ENCODE measurements around the gene CAPZA2.
A peak's percentile ranks its signal among the peaks of the same experiment; 100 is the strongest.
"Not testable (repeated sequence)": the region's sequence is repeated elsewhere in the genome, so short reads cannot be mapped to it uniquely, and the experiment has no call there.

Gene CAPZA2

DNA sequence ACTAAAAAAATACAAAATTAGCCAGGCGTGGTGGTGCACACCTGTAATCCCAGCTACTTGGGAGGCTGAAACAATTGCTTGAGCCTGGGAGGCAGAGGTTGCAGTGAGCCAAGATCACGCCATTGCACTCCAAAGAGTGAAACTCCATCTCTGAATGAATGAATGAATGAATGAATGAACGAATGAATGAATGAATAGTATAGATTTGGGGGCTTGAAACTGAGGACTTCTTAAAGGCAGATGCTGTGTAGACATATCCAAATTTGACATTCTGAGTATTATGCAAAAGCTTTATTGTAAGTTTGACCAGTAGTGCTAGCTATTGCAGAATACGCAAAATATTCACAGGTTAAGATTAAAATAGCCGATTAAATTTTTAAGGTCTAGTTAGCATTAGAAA is 60.2 kb downstream of the CAPZA2 start:
- DNase-seq = no peak

- DNase-seq = no peak
Observed at GRCh38 chr7:116924741-116925140, 62.4 kb downstream of the CAPZA2 start.

- no peak for DNase-seq
Observed at GRCh38 chr7:116929021-116929420, 66.6 kb downstream of the CAPZA2 start.

DNA sequence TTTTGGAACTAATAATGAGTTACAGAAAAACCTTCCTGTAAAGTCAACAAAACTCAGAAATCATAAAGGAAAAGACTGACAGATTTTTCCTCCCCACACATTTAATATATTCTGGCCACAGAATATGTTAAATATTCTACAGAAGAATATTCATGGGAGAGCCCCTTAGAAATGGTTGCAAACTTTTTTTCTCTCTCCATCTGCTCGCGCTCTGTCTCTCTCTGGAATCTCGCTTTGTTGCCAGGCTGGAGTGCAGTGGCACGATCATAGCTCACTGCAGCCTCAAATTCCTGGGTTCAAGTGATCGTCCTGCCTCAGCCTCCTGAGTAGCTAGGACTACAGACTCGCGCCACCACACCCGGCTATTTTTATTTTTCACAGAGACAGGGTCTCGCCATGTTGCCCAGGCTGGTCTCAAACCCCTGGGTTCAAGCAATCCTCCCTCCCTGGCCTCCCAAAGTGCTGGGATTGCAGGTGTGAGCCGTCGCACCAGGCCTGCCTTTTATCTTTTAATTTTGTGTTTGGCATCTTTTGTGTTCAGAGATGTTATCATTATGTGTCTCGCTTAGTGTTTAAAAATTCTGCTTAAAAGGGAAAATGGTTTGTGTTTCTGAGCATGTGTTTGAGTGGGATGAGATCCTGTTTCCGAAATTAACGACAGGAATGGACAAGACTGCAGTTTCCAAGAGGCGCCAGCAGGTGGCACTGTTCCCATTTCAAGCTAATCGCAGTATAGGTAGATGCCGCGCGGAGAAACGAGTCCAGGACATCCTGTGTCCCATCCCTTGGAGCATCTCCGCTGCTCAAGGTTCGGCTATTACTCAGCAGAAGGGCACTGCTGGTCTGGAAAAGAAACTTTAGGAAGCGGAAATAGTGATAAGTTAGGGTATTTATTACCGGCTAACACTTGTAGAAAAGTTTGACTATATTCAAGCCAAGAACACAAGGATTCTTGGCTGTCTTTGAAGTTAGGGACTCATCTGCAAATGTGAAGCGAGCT is 67.8 kb downstream of the CAPZA2 start:
- peak; percentile 73 for DNase-seq

GRCh38 chr7:116932566-116932965 is 70.2 kb downstream of the CAPZA2 start:
- DNase-seq = no peak

DNA sequence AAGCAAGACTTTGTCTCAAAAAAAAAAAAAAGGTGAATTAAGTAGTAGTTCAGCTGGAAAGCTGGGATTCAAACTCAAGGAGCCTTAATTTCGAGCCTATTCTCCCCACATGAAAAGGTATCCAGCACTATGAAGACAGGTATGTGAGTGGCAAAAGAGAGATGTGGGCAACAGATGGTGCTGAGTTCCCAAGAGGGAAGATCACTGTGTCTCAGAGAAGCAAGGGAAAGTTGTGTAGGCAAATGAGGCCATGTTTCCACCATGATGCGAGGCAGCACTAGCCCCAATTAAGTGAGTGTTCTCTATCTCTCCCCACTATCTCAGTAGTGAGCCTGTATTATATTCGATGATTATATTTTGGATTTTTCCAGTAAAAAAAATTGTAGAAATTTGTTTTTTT is 71.1 kb downstream of the CAPZA2 start:
- DNase-seq = no peak

DNA sequence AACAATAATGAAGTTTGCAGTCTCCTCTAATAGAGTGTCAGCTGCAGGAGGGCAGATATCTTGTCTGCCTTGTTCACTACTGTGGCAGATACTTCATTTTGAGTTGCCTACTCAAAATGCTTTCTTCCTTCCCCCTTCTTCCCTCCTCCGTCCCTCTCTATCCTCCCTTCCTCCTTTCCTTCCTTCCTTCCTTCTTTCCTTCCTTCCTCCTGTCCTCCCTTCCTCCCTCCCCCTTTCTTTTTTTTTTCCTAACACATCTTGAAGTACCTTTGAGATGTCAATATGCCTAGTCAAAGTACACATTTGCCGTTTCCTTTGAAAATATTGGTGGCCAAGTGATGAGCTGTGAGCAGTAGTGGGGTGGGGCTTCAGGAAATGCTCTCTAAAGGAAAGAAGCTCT is 72.2 kb downstream of the CAPZA2 start:
- no peak for DNase-seq

DNA sequence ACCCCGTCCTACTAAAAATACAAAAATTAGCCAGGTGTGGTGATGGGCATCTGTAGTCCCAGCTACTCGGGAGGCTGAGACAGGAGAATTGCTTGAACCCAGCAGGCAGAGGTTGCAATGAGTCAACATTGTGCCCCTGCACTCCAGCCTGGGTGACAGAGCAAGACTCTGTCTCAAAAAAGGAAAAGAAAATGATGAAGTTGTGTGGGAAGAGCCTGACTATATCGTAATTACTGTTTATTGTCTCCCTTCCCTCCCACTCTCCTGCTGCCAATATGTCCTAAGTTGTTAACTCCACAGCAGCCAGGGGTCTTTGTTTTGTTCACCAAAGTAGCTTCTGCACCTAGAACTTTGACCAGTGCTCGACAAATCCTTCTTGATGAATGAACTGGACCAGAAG is 74.5 kb downstream of the CAPZA2 start:
- not testable (repeated sequence) for DNase-seq

DNA sequence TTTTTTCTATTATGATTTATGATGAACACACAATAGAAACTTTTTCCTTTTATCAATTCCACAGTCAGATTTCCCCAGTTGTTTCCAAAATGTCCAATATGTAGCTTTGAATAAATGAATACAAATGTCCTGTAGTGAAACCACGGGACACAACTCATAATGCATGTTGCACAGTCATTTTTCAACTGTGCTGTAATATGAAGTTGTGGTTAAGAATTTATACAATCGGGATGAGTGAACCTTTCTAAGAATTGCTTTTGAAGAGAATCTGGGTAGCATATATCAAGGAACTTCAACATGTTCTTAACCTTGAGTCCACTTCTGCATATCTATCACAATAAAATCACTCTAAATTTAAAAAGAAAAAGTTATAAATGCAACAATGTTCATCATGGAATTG is 76.3 kb downstream of the CAPZA2 start:
- no peak for DNase-seq

GRCh38 chr7:116940689-116941370 is 78.4 kb downstream of the CAPZA2 start:
- no peak for DNase-seq

GRCh38 chr7:116942504-116942903 is 80.1 kb downstream of the CAPZA2 start:
- no peak for DNase-seq

DNA sequence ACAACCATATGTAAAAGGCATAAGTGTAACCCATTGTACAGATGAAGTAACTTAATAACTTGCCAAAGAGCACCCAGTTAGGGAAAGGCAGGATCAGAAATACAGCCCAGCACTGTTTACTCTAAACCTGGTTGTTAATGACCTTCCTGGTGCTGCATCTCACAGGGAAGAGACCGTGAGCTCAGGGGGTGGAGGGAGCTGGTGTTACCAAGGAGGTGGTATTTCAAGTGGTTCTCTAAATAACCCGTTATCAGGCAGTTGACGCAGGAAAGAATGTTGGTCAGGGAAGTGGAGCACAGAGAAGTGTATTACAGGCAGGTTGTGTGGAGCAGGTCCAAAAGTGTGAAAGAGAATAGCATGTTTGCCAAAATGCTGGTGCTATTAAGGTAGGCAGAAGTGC is 86.5 kb downstream of the CAPZA2 start:
- DNase-seq = no peak

DNA sequence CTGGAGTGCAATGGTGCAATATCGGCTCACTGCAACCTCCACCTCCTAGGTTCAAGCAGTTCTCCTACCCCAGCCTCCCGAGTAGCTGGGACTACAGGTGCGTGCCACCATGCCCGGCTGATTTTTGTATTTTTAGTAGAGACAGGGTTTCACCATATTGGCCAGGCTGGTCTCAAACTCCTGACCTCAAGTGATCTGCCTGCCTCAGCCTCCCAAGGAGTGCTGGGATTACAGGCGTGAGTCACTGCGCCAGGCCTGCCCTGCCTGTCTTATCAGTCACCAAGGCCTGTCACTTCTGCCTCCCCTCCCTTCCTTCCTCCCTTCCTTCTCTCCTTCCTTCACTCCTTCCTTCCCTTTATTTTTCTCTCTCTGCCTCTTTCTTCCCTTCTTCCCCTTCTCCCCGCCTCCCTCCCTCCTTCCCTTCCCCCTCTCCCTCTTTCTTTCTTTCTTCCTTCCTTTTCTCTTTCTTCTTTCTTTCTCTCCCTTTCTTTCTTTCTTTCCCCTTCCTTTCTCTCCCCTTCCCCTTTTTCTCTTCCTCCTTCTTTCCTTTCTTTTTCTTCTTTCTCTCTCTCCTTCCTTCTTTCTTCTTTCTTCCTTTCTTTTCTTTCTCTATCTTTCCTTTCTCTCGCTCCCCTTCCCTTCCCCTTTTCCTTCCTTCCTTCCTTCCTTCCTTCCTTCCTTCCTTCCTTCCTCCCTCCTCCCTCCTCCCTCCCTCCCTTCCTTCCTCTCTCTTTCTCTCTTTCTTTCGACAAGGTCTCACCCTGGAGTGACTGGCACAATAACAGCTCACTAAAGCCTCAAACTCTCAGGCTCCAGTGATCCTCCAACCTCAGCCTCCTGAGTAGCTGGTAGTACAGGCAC is 87.8 kb downstream of the CAPZA2 start:
- DNase-seq = no peak

DNA sequence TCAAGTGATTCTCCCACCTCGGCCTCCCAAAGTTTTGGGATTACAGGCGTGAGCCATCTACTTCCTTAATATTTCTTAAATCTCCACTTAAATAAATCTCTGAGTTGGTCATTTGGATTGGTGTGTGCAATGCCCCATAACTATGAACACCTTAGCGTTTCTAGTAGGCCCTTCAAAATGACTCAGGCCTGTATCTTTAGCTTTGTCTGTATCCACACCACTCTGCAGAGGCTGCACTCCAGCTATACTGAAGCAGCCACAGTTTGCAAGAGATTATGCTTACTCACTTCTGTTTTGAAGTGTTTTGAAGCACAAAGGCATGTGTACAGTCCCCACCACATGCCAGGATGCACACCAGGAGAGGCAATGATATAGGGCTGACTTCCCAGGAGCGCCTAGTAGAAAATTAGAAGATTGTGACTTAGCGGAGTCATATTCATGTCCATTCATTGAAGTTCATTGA is 88.5 kb downstream of the CAPZA2 start:
- no peak for DNase-seq

DNA sequence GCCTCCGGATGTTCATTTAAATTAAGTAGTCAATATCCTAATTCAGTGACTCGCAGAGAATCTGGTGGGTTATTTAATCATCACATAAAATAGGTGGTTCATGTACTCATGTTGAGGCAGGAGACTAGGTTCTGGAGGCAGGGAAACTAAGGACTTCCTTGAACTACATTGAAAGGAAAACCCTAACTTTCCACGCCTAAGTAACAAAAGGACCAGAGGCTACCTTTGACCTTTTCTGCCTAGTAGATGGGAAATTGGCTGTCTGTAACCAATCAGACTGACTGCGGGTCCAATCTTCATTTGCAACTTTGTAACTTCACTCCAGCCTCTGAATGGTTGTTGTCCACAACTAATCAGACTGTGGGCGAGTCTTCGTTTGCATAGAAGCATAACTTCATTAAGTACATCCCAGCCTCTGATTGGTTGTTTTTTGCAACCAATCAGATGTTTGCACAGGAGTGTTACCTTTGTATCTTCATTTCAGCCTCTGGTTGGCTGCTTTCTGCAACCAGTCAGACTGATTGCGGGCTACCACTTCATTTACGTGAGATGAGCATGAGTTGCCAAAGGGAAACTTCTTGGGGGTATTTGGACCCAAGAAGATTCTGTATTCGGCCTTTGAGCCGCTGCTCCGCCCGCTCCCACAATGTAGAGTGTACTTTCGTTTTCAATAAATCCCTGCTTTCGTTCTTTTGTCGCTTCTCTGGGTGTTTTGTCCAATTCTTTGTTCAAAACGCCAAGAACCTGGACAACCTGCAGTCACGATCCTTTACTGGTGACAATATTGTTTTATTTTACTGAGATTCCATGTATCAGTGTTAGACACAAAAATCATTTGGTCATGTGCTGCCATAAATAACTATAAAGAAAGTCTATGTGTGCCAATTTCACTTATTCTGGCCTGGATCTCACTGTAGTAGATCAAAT is 89.2 kb downstream of the CAPZA2 start:
- no peak for DNase-seq

- no peak for DNase-seq
Observed at GRCh38 chr7:116952635-116953371, 90.4 kb downstream of the CAPZA2 start.

- peak; percentile 68 for DNase-seq
Observed at GRCh38 chr7:116953372-116953905, 91.1 kb downstream of the CAPZA2 start, which contains the start of gene ST7. Gene ST7, plus strand, starts transcription at chr7:116953501. Its CDS starts 40 bp downstream, at chr7:116953541.

GRCh38 chr7:116953906-116954838 is 91.8 kb downstream of the CAPZA2 start:
- peak; percentile 31 for DNase-seq

DNA sequence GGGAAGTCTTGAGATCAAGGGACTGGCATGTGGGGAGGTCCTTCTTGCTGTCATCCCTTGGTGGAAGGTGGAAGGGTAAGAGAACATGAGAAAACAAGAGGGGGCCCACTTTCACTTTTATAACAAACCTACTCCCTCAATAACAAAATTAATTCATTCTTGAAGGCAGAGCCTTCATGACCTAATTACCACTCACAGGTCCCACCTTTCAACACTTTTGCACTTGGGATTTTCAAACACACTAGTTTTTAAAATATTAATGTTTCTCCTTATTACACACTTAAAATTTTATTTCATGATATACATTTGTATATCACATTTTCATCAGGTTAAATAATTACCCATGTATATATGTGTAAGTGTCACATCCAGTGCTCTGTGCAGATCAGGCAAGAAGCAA is 93.0 kb downstream of the CAPZA2 start:
- DNase-seq = no peak

All from CD4-positive, alpha-beta T cell treated with Interleukin-17A for 1 hour (primary cell).